GM12878 (cell line): ENCODE data around the gene C3orf20. TPM values are rescaled to one million over a fixed set of nuclear protein-coding genes. Genes with fewer than 3 reads are reported as not detected.
"Not testable (repeated sequence)": the region's sequence is repeated elsewhere in the genome, so short reads cannot be mapped to it uniquely, and the experiment has no call there.

Experiments
- ATAC-seq: fragments of 200-7000 bp; cut with Tn5 transposase; 3 replicates; pipeline ENCODE4 v1.9.1; 2020; ENCODE audit warnings: mild to moderate bottlenecking, moderate library complexity
- BruUV-seq: library from RNA; stranded (reverse); fragments of 400-500 nt; replicated peaks from 2 replicates; lab custom pipeline; 2021; lab: Mats Ljungman, UMichigan
- CTCF ChIA-PET: fragments of 300-600 bp; sonication (Branson Sonifier 250); formaldehyde crosslinking; extraction: SDS; loops from one replicate; lab custom pipeline; 2021; ENCODE audit warnings: inconsistent platforms; lab: Yijun Ruan, JAX
- POLR2A ChIA-PET: fragments of 350-600 bp; formaldehyde crosslinking; extraction: SDS; loops from one replicate; lab custom pipeline; 2021; ENCODE audit warnings: inconsistent platforms; lab: Charles Lee
- RAD21 ChIA-PET: fragments of 300-600 bp; sonication (Branson Sonifier 250); formaldehyde crosslinking; loops from one replicate; lab custom pipeline; 2023; ENCODE audit warnings: antibody characterized with exemption; ENCODE audit not compliant: unreplicated experiment; lab: Charles Lee
- SMC1A ChIA-PET: fragments of 300-600 bp; sonication (Branson Sonifier 250); formaldehyde crosslinking; loops from one replicate; lab custom pipeline; 2023; ENCODE audit not compliant: unreplicated experiment, uncharacterized antibody; lab: Charles Lee
- DNase-seq: peaks from one replicate; pipeline ENCODE4 v3.0.0-alpha.2; 2011; ENCODE audit warnings: low read depth, low spot score
- FAIRE-seq: peaks from 3 replicates; lab custom pipeline; 2011; peaks lifted over from hg19 to GRCh38; lab: Jason Lieb, UNC
- H2AFZ ChIP-seq: 2 replicates; pipeline ENCODE4 v1.6.0; 2011; ENCODE audit warnings: low read depth, low read length, control low read depth; ENCODE audit not compliant: control insufficient read depth
- H3K27ac ChIP-seq: 2 replicates; pipeline ENCODE4 v1.5.1; 2011; ENCODE audit warnings: control low read depth; ENCODE audit not compliant: control insufficient read depth, insufficient read depth
- H3K27me3 ChIP-seq, 2 experiments: replicated peaks in 1 of 2; 2 replicates each; pipeline versions ENCODE4 v1.6.0 to v1.6.1; 2011; ENCODE audit warnings: low read length in 1 of 2; ENCODE audit not compliant: control insufficient read depth in 2 of 2, insufficient read depth in 2 of 2
- H3K36me3 ChIP-seq, 2 experiments: 2 replicates each; pipeline ENCODE4 v1.5.1; 2011; ENCODE audit warnings: low read length in 1 of 2; ENCODE audit not compliant: control insufficient read depth in 2 of 2, insufficient read depth in 2 of 2
- H3K4me1 ChIP-seq: 2 replicates; pipeline ENCODE4 v1.6.1; 2011; ENCODE audit warnings: mild to moderate bottlenecking, low read length, moderate library complexity, mixed read lengths; ENCODE audit not compliant: control insufficient read depth, insufficient read depth
- H3K4me2 ChIP-seq: 2 replicates; pipeline ENCODE4 v1.6.0; 2011; ENCODE audit warnings: control low read depth; ENCODE audit not compliant: control insufficient read depth, insufficient read depth
- H3K4me3 ChIP-seq: fragments of 200-600 bp; sonication (generic); 2 replicates; pipeline ENCODE4 v1.5.1; 2016
- H3K79me2 ChIP-seq: 2 replicates; pipeline ENCODE4 v1.6.0; 2011; ENCODE audit warnings: low read length; ENCODE audit not compliant: control insufficient read depth, insufficient read depth
- H3K9ac ChIP-seq: 2 replicates; pipeline ENCODE4 v1.8.0; 2011; ENCODE audit warnings: low read length, control low read depth, mixed read lengths; ENCODE audit not compliant: control insufficient read depth, insufficient read depth
- H3K9me3 ChIP-seq: replicated peaks from 3 replicates; pipeline ENCODE4 v1.5.1; 2011; ENCODE audit warnings: mild to moderate bottlenecking, low read length; ENCODE audit not compliant: control insufficient read depth, insufficient read depth
- H4K20me1 ChIP-seq: 2 replicates; pipeline ENCODE4 v1.6.0; 2011; ENCODE audit not compliant: control insufficient read depth, insufficient read depth
- IKZF2 ChIP-seq, 2 experiments: fragments of 450-650 bp; IDR thresholded peaks; 2 replicates each; pipeline ENCODE4 v1.6.1; 2017; ENCODE audit warnings: mild to moderate bottlenecking in 2 of 2, moderate library complexity in 2 of 2
- JUND ChIP-seq: IDR thresholded peaks from 2 replicates; pipeline ENCODE4 v1.6.1; 2012; ENCODE audit warnings: low read depth, mild to moderate bottlenecking, low read length, improper control_type of control experiment, moderate library complexity
- NRF1 ChIP-seq: conservative IDR thresholded peaks from 2 replicates; pipeline ENCODE4 v1.6.1; 2011; ENCODE audit warnings: mild to moderate bottlenecking, low read depth, low read length, improper control_type of control experiment
- RAD51 ChIP-seq: fragments of 450-650 bp; IDR thresholded peaks from 2 replicates; pipeline ENCODE4 v1.6.1; 2016; ENCODE audit warnings: moderate library complexity, mild to moderate bottlenecking, inconsistent platforms
- YY1 ChIP-seq: IDR thresholded peaks from 2 replicates; pipeline ENCODE4 v1.6.1; 2011; ENCODE audit warnings: low read depth, mild to moderate bottlenecking, low read length
- ZNF622 ChIP-seq: fragments of 450-650 bp; IDR thresholded peaks from 2 replicates; pipeline ENCODE4 v1.6.1; 2017; ENCODE audit warnings: mild to moderate bottlenecking, inconsistent platforms
- WGBS: methylation state at CpG from one replicate; pipeline ENCODE4 v1.1.6; 2016; ENCODE audit warnings: low lambda C conversion rate; ENCODE audit not compliant: insufficient replicate concordance, insufficient coverage; ENCODE audit errors: missing lambda C conversion rate; 5-methylcytosine and 5-hydroxymethylcytosine counted together
- in situ Hi-C: fragments of 300-500 bp; cut with MboI; formaldehyde crosslinking; loops from 9 replicates; pipeline ENCODE4 v1.14.3; 2018; ENCODE audit warnings: mixed read lengths
- intact Hi-C: fragments of 100-400 bp; cut with micrococcal nuclease; formaldehyde crosslinking; loops from one replicate; pipeline ENCODE4 v1.14.2; 2022; ENCODE audit not compliant: unreplicated experiment
- polyA plus RNA-seq, 11 experiments: library from polyadenylated mRNA; depleted of rRNA in 4 of 11; unstranded in 6 of 11; stranded (reverse) in 5 of 11; fragments of >200 nt; fragmentation: Nextera tagmentation in 4 of 11; fragmentation: Illumina TruSeq in 1 of 11; extraction: Ambion mirVana in 4 of 11; extraction: Trizol in 1 of 11; gene quantifications; 1 replicate in 1 of 11; 2 replicates in 10 of 11; pipeline versions ENCODE4 v1.2.1 to v1.2.3, GENCODE V29; 2011 to 2016; ENCODE audit warnings: inconsistent platforms in 2 of 11, missing spikeins in 2 of 11, low read depth in 1 of 11
- total RNA-seq, 4 experiments: library from RNA; depleted of rRNA in 3 of 4; stranded (reverse); fragments of >200 nt in 3 of 4; fragmentation: Illumina TruSeq in 1 of 4; extraction: Trizol in 1 of 4; gene quantifications; 2 replicates each; pipeline versions ENCODE4 v1.2.1 to v1.2.3, GENCODE V29; 2013 to 2021
- TF ChIP-seq, protein P1 (sequence below): fragments of 450-650 bp; formaldehyde crosslinking; IDR thresholded peaks from 2 replicates; pipeline ENCODE4 v1.4.0; 2022; ENCODE audit warnings: mild to moderate bottlenecking, moderate library complexity
- TF ChIP-seq, protein P2 (sequence below): IDR thresholded peaks from 2 replicates; pipeline ENCODE4 v1.6.1; 2011; ENCODE audit warnings: mild to moderate bottlenecking, low read depth, low read length, moderate library complexity; ENCODE audit not compliant: insufficient replicate concordance

Gene C3orf20
- total and polyA plus RNA-seq, 10 of the 15 experiments (the other 5 are each of a cell fraction or from before 2014, with no cell fraction given) = 0.05 to 2.9 (median 1.0) TPM

DNA sequence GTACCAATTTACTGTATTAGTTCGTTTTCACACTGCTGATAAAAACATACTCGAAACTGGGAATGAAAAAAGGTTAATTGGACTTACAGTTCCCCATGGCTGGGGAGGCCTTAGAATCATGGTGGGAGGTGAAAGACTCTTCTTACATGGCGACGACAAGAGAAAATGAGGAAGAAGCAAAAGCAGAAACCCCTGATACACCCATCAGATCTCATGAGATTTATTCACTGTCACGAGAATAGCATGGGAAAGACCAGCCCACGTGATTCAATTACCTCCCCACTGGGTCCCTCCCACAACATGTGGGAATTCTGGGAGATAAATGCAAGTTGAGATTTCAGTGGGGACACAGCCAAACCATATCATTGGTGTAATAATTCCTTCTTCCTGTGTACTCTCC is 69.6 kb downstream of the C3orf20 start (continued):
- TF ChIP-seq, protein P1, sequence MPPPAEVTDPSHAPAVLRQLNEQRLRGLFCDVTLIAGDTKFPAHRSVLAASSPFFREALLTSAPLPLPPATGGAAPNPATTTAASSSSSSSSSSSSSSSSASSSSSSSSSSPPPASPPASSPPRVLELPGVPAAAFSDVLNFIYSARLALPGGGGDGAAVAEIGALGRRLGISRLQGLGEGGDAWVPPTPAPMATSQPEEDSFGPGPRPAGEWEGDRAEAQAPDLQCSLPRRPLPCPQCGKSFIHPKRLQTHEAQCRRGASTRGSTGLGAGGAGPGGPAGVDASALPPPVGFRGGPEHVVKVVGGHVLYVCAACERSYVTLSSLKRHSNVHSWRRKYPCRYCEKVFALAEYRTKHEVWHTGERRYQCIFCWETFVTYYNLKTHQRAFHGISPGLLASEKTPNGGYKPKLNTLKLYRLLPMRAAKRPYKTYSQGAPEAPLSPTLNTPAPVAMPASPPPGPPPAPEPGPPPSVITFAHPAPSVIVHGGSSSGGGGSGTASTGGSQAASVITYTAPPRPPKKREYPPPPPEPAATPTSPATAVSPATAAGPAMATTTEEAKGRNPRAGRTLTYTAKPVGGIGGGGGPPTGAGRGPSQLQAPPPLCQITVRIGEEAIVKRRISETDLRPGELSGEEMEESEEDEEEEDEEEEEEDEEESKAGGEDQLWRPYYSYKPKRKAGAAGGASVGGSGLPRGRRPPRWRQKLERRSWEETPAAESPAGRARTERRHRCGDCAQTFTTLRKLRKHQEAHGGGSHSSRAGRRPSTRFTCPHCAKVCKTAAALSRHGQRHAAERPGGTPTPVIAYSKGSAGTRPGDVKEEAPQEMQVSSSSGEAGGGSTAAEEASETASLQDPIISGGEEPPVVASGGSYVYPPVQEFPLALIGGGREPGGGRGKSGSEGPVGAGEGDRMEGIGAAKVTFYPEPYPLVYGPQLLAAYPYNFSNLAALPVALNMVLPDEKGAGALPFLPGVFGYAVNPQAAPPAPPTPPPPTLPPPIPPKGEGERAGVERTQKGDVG (CRISPR knock-in tag) = no peak
- no peak; the same call in 1 of the 2 replicates for TF ChIP-seq RAD51
- TF ChIP-seq NRF1 = no peak
- TF ChIP-seq, protein P2, sequence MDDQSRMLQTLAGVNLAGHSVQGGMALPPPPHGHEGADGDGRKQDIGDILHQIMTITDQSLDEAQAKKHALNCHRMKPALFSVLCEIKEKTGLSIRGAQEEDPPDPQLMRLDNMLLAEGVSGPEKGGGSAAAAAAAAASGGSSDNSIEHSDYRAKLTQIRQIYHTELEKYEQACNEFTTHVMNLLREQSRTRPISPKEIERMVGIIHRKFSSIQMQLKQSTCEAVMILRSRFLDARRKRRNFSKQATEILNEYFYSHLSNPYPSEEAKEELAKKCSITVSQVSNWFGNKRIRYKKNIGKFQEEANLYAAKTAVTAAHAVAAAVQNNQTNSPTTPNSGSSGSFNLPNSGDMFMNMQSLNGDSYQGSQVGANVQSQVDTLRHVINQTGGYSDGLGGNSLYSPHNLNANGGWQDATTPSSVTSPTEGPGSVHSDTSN = no peak

DNA sequence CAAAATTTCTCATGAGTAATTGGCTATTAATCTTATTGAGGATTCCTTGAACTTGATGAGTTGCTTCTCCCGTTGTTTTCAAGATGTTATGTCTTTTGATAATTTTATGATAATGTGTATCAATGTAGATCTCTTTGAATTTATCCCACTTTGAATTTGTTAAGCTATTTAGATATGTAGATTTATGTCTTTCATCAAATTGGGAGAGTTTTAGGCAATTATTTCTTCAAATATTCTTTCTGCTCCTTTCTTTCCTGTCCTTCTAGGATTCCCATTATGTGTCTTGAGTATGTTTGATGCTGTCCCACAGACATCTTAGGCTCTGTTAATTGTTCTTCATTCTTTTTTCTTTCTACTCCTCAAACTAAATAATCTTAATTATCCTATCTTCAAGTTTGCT is 75.7 kb downstream of the C3orf20 start:
- Histone ChIP-seq H3K27ac (no peak overlapping the region), H3K27me3 (no peaks in the 10 kb centered on the region), H3K9me3 (no peaks in the 10 kb centered on the region; the same call in 2 of the 3 replicates), H3K9ac (no peak overlapping the region), H3K36me3 (no peaks in the 10 kb centered on the region), H3K4me1 (no peaks in the 10 kb centered on the region), H2AFZ (no peak overlapping the region), H3K79me2 (no peaks in the 10 kb centered on the region), H3K4me3 (no peak overlapping the region), H3K4me2 (no peak overlapping the region), H4K20me1 (no peaks in the 10 kb centered on the region)
- 3% methylated on average over 1 of the region's 1 CpG for WGBS
- no TSS peak for BruUV-seq
- ChIA-PET RAD21 (interaction anchor here (1.2 to 2.6 kb wide), 3 partner anchors 9 to 81 kb away, joined by 4 to 9 read pairs (median 5); no protein-coding TSS in a partner anchor), SMC1A (interaction anchor here (1.2 to 2.7 kb wide), 3 partner anchors 10 to 30 kb away, joined by 4 to 12 read pairs (median 5); no protein-coding TSS in a partner anchor), CTCF (interaction anchor here (1.0 to 2.6 kb wide), 3 partner anchors 16 to 30 kb away, joined by 3 to 9 read pairs (median 3); no protein-coding TSS in a partner anchor), POLR2A (interaction anchor here (0.6 to 1.4 kb wide), 2 partner anchors 10 to 30 kb away, joined by 3 read pairs; no protein-coding TSS in a partner anchor)
- DNase-seq (no peak), FAIRE-seq (no peak), ATAC-seq (no peak)
- TF ChIP-seq ZNF622 (no peak), IKZF2 (IDR thresholded peaks at IDR 0.05) (no peak), YY1 (no peak), JUND (no peak)
- intact Hi-C loops = no loop called here
- in situ Hi-C loops = no loop called here

DNA sequence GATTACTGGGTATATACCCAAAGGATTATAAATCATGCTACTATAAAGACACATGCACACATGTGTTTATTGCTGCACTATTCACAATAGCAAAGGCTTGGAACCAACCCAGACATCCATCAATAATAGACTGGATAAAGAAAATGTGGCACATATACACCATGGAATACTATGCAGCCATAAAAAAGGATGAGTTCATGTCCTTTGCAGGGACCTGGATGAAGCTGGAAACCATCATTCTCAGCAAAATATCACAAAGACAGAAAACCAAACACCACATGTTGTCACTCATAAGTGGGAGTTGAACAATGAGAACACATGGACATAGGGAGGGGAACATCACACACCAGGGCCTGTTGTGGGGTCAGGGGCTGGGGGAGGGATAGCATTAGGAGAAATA is 78.0 kb downstream of the C3orf20 start:
- RAD21 ChIA-PET, H3K4me2 ChIP-seq, DNase-seq, intact Hi-C loops, H3K36me3 ChIP-seq, H3K79me2 ChIP-seq, H2AFZ ChIP-seq, H3K9me3 ChIP-seq, H3K27me3 ChIP-seq, FAIRE-seq, POLR2A ChIA-PET, BruUV-seq, CTCF ChIA-PET, H3K4me1 ChIP-seq, H3K4me3 ChIP-seq, in situ Hi-C loops, H3K9ac ChIP-seq, ATAC-seq, H3K27ac ChIP-seq, H4K20me1 ChIP-seq: not testable (repeated sequence)
- SMC1A ChIA-PET = interaction anchor here (0.9 to 1.6 kb wide), 3 partner anchors 8 to 30 kb away, joined by 3 read pairs; no protein-coding TSS in a partner anchor
